UCSD-AML1 (cell line): ENCODE data around the gene BRD1.
"Not testable (repeated sequence)": the region's sequence is repeated elsewhere in the genome, so short reads cannot be mapped to it uniquely, and the experiment has no call there.

Source experiments
- DNase-seq: peaks from one replicate; lab custom pipeline; 2025; ENCODE audit not compliant: unreplicated experiment; lab: John Stamatoyannopoulos, UW

The BRD1 gene

DNA sequence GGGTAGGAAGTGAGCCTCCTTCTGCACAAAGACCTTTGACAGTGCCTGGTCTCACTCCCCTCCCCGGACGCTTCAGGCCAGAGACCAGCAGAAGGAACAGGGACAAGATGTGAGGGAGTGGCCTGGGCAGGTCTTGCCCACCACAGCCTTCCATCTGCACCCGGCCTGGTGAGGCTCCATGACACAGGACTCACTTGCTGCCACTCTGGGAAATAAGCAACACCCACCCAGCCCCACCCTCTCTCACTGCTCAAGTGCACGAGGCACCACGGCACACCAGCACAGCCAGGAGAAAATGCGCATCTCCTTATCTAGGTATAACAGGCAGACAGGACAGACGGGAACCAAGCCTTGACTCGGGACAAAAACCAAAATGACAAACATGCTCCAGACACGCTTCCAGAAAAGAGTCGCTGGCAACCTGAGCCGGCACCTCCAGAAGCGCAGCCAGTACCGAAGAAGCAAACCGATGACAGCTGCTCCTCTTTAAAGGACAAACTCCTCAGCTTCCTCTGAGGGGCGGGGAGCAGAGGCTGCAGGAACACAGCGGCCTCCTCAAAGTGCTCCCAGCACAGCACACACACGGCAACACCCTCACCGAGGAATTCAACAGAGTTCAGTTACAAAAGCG, 41.7 kb downstream of the BRD1 start:
- DNase-seq: no peak

GRCh38 chr22:49785046-49785521, 42.6 kb downstream of the BRD1 start:
- no peak for DNase-seq

DNA sequence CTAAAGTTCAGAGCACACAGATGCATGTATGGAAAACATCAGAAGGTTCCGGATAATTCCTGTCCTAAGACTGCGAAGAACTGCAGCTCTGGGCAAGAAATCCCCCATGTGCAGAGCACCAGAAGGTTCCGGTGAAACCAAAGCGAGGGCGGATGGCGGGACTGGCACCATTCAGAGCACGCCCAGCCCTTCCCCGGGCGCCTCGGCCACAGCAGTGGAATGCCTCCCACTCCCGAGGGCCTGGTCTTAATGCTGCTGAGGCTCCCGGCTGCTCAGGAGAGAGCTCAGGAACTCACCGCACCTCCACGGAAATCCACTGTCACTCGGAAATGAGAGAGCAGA, 43.1 kb downstream of the BRD1 start:
- DNase-seq: no peak

GRCh38 chr22:49783926-49784629, 43.6 kb downstream of the BRD1 start:
- no peak for DNase-seq

DNA sequence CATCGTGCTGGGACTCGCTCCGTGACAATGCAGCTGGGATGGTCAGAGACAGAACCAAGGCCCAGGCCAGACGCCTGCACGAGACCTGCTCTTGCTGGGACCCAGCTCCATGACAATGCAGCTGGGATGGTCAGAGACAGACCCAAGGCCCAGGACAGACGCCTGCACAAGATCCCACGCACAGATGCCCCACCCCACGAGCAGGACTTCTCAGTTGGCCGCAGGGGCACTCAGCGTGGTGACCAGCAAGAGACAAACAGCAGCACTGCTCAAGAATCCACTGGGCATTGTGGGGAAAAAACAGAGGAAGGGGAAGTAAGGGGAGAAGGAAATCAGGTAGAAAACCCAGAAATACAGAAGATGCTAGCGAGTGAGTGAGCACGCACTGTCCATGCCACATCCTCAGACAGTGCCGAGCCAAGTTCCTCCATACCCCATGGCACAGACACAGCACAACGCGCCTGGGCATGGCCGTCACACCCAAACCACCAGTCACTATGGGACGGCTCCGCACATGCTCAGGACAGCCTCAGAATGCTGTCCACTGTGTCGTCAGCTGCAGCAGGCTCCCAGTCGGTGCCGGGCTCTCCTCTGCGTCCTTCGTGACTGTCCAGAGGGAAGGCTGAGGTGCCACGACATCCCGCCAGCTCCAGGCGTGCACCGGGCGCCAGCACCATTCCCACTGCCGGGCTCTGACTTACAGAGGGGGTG, 44.5 kb downstream of the BRD1 start:
- no peak for DNase-seq

GRCh38 chr22:49781886-49782285, 45.8 kb downstream of the BRD1 start:
- not testable (repeated sequence) for DNase-seq

DNA sequence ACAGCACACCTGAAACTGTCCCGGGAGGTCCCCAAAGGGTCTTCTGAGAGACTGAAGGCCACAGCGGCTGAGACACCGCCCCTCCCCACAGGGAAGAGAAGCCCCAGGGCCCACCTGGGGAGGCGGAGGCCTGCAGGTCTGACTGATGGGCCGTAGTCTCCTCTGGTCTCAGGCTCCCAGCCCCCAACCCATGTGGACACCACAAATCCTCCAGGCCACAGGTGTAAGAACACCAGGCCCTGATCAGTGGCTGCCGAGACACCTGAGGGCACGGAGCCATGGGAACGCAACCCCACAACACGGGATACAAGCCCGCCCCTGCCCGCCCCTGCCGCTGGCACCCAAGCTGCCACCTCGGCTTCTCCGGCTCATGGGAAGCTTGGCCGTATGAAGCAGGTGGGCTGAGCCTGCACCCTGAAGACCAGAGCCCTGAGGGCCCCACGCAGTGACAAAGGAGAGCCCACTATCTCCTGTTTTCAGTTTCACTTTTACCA, 46.3 kb downstream of the BRD1 start:
- DNase-seq: no peak

- no peak for DNase-seq
Measured at GRCh38 chr22:49780698-49781288, 46.9 kb downstream of the BRD1 start.

GRCh38 chr22:49779853-49780697, 47.6 kb downstream of the BRD1 start:
- no peak for DNase-seq

GRCh38 chr22:49779211-49779610, 48.5 kb downstream of the BRD1 start:
- no peak for DNase-seq

DNA sequence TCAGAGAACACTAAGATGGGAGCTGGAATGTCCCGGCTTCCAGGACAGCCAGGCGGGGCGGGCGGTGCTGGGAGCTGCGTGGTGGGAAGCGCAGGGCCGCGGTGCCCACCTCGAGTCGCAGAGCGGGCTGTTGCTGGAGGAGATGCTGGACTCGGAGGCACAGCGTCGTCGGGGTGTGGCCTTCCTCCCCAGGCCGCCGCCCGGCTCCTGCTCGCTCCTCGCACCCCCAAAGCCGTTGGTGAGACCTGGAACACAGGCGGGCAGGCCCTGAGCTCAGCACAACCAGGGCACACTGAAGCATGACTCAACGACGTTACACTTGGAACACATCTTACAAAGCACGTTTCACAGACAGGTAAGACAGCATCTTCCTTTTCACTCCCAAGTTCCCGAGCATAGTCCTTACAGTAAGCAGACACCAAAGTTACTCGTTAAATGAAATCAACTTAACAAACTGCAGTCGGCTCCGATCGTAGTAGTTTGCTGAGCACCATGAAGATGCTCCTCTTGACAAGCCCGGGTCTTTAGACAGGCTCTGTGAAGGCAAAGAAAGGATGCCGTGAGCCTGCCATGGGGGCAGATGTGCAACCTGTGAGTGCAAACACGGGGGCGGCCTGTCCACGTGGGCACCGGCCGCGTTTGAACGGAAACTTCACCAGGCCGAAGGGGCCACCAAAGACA, 50.0 kb downstream of the BRD1 start:
- DNase-seq: no peak

DNA sequence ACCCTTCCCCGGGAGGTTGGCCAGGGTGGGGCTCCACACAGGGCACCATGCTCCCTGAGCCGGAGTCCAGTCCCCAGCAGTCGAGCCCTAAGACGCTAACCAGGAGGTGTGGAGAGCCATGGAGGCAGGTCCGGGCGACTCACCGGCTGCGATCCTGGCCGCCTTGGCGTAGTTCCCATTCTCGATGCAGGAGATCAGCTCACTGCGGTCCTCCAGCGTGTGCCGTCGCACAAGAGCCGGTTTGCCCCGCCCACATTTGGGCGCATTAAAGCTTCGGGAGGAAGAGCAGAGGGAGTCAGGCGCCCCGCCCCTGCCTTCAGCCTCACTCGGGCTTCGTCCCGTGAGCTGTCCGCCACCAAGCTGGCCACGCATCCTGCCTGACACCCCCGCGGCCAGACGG, 50.8 kb downstream of the BRD1 start:
- no peak for DNase-seq

GRCh38 chr22:49775867-49776511, 51.7 kb downstream of the BRD1 start:
- DNase-seq: no peak

GRCh38 chr22:49775191-49775866, 52.3 kb downstream of the BRD1 start:
- DNase-seq: no peak

DNA sequence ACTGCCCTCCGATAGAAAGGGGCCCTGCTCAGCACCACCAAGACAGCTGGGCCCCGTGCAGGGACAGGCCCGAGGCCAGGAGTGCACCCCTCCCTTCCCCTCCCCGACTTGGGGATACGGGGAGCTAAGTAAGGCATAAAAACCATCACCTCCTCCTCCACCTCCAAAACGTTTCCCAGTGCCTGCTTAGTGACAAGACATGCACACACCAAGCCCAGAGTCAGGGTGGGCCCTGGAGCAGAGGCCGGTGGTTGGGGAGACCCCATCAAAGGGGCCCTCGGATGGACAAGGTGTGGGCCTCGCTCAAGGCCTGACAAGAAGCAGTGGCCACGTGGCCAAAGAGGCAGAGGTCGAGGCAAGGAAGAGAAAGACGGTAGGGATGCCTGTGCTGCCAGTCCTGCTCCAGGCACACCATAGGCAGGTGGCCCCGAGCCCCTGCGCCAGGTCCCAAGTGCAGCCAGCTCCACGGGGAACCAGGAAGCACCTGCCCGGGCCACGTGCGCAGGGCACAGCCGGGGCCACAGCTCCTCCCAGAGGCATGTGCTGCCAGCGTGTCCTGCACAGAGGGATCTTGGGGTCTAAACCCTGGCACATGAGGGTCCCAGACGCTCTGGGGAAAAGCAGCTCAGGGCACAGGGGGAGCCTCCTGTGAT, 53.0 kb downstream of the BRD1 start:
- no peak for DNase-seq

DNA sequence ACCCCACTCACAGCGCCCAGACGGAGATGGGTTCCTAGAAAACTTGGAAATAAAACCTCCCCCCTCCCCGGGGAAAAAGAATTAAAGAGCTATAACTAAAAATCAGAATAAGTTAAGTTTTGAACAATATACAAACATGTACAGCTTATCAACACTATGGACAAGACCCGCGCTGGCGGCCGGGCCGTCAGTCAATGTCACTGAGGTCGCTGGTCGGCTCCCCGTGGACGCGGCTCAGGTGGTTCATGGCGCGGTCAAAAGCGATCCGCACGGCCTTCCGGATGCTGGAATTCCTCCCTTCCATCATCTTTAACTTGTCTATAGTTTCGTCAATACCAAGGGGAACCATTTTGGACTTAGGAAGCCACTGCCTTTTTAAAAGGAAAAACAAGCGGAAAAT, 53.6 kb downstream of the BRD1 start:
- no peak for DNase-seq

- no peak for DNase-seq
Measured at GRCh38 chr22:49773531-49773930, 54.1 kb downstream of the BRD1 start.

GRCh38 chr22:49772692-49773091, 55.0 kb downstream of the BRD1 start:
- no peak for DNase-seq
